Type B pancreatic cell (in vitro differentiated cells): ENCODE data around the gene HLF. TPM values are rescaled to one million over a fixed set of nuclear protein-coding genes. Genes with fewer than 3 reads are reported as not detected.

Experiments
- DNase-seq: peaks from one replicate; pipeline ENCODE4 v3.0.0; 2021; ENCODE audit warnings: mixed read lengths; ENCODE audit not compliant: unreplicated experiment; ENCODE audit errors: extremely low spot score
- H3K27ac Mint-ChIP-seq: 2 replicates; pipeline ENCODE4 v1.8.0; 2021; ENCODE audit warnings: mild to moderate bottlenecking, mixed read lengths
- H3K27me3 Mint-ChIP-seq: 2 replicates; pipeline ENCODE4 v1.8.0; 2021; ENCODE audit warnings: mixed read lengths
- H3K36me3 Mint-ChIP-seq: 2 replicates; pipeline ENCODE4 v1.8.0; 2021; ENCODE audit warnings: mixed read lengths
- H3K4me1 Mint-ChIP-seq: one replicate; pipeline ENCODE4 v1.8.0; 2021; ENCODE audit warnings: mixed read lengths; ENCODE audit not compliant: unreplicated experiment
- H3K4me3 Mint-ChIP-seq: 2 replicates; pipeline ENCODE4 v1.8.0; 2021; ENCODE audit warnings: mild to moderate bottlenecking, mixed read lengths
- H3K9me3 Mint-ChIP-seq: 2 replicates; pipeline ENCODE4 v1.8.0; 2021; ENCODE audit warnings: mixed read lengths
- total RNA-seq: library from RNA; stranded (reverse); gene quantifications from 2 replicates; pipeline ENCODE4 v1.2.1, GENCODE V29; 2021; ENCODE audit warnings: low replicate concordance
- TF ChIP-seq, protein P1 (sequence below): fragments of 200-600 bp; sonication (generic); conservative IDR thresholded peaks from 2 replicates; pipeline ENCODE4 v1.5.0; 2021; ENCODE audit warnings: antibody characterized with exemption, mild to moderate bottlenecking

HLF gene
- total RNA-seq, 1 donor from 2014 or later = 2.6 TPM

- no peak overlapping the region for H3K4me3 Mint-ChIP-seq
- no peaks in the 10 kb centered on the region for H3K36me3 Mint-ChIP-seq
- no peaks in the 10 kb centered on the region for H3K9me3 Mint-ChIP-seq
- peaks cover 13% of the 10 kb centered on the region for H3K27me3 Mint-ChIP-seq
- DNase-seq = no peak
- no peak overlapping the region for H3K27ac Mint-ChIP-seq
- TF ChIP-seq, protein P1, sequence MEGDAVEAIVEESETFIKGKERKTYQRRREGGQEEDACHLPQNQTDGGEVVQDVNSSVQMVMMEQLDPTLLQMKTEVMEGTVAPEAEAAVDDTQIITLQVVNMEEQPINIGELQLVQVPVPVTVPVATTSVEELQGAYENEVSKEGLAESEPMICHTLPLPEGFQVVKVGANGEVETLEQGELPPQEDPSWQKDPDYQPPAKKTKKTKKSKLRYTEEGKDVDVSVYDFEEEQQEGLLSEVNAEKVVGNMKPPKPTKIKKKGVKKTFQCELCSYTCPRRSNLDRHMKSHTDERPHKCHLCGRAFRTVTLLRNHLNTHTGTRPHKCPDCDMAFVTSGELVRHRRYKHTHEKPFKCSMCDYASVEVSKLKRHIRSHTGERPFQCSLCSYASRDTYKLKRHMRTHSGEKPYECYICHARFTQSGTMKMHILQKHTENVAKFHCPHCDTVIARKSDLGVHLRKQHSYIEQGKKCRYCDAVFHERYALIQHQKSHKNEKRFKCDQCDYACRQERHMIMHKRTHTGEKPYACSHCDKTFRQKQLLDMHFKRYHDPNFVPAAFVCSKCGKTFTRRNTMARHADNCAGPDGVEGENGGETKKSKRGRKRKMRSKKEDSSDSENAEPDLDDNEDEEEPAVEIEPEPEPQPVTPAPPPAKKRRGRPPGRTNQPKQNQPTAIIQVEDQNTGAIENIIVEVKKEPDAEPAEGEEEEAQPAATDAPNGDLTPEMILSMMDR = no peak
- peaks cover 7% of the 10 kb centered on the region for H3K4me1 Mint-ChIP-seq
These were observed 14.9 kb upstream of the HLF start for GRCh38 chr17:55249861-55250260.

DNA sequence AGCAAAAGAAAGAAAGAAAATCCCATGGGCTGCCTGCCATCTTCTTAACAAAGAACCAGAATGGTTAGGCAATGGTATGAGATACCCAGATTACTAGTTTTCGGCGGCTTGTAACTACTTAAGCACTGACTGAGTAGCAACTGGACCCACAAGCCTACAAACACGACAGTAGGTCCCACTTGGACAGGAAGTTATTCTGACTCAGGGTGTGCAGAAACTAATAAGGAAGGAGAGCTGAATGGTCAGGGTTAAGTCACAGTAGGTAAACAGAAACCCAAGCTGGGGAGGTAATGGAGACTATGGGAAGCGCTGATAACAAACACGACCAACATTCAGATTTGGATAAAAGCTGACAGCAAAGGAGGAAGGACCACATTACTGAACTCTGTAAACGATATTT lies 10.4 kb upstream of the HLF start:
- Mint-ChIP-seq H3K27me3 (peaks cover 8% of the 10 kb centered on the region), H3K4me3 (no peak overlapping the region), H3K4me1 (peaks cover 7% of the 10 kb centered on the region), H3K27ac (no peak overlapping the region), H3K9me3 (no peaks in the 10 kb centered on the region), H3K36me3 (no peaks in the 10 kb centered on the region)
- DNase-seq = no peak
- TF ChIP-seq, protein P1 = no peak

DNA sequence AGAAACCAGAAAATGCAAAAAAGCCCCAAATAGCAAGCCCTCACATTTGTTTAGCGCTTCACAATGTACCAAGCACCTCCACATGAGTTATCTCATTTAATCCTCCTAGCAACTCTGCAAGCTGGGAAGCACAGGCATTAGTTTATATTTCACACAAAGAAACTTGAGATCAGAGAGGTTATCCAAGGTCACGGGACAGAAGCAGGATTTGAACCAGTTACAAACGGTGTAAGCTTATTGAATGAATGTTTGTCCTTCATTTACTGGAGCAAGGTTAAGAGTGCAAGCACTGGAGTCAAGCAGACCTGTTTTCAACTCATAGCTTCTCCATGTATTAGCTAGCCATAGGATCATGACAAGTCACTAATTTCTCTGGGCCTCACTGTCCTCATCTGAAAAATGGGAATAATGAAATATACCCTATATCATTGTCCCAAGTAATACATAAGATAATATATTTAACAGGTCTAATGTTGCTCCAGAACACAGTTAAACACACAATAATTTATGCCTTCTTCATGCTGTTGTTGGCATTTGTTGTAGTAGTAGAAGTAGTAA lies 6.1 kb upstream of the HLF start:
- Mint-ChIP-seq H3K27ac (no peak overlapping the region), H3K27me3 (peaks cover 30% of the 10 kb centered on the region), H3K4me3 (no peak overlapping the region), H3K4me1 (no peaks in the 10 kb centered on the region), H3K9me3 (no peaks in the 10 kb centered on the region), H3K36me3 (no peaks in the 10 kb centered on the region)
- DNase-seq = no peak
- TF ChIP-seq, protein P1 = no peak

GRCh38 chr17:55259684-55260111 lies 5.1 kb upstream of the HLF start:
- no peak for DNase-seq
- H3K4me1 Mint-ChIP-seq = peaks cover 6% of the 10 kb centered on the region
- no peaks in the 10 kb centered on the region for H3K9me3 Mint-ChIP-seq
- TF ChIP-seq, protein P1 = no peak
- no peaks in the 10 kb centered on the region for H3K36me3 Mint-ChIP-seq
- H3K27me3 Mint-ChIP-seq = peaks cover 40% of the 10 kb centered on the region
- H3K4me3 Mint-ChIP-seq = no peak overlapping the region
- H3K27ac Mint-ChIP-seq = no peak overlapping the region

DNA sequence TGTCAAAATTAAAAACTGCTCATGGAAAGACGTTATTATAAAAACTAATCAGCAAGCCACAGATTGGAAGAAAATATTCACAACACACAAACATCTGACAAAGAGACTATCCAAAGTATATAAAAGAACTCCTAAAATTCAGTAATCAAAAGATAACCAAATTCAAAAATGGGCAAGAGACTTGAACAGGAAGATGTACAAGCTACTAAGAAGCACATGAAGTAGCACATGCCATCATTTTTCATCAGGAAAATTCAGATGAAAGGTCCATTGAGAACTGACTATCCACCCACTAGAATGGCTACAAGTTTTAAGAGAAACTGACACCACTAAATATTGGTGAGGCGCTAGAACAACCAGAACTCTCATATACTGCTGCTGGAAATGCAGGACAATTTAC lies 3.4 kb upstream of the HLF start:
- H3K4me3 Mint-ChIP-seq = no peak overlapping the region

More for the DNA sequence above, 3.4 kb upstream of the HLF start:
- H3K27ac Mint-ChIP-seq = no peak overlapping the region
- H3K27me3 Mint-ChIP-seq = peaks cover 49% of the 10 kb centered on the region
- DNase-seq = no peak
- peaks cover 6% of the 10 kb centered on the region for H3K4me1 Mint-ChIP-seq
- TF ChIP-seq, protein P1 = no peak
- H3K9me3 Mint-ChIP-seq = no peaks in the 10 kb centered on the region
- H3K36me3 Mint-ChIP-seq = no peaks in the 10 kb centered on the region
